Vagina (tissue), 2 donors: ENCODE measurements around the gene NIPAL3. TPM values are rescaled to one million over a fixed set of nuclear protein-coding genes. Genes with fewer than 3 reads are reported as not detected.

Experiments
- DNase-seq, 2 donors: peaks; one replicate each; pipeline ENCODE4 v3.0.0-alpha.2; 2017; ENCODE audit errors: extremely low spot score in 2 of 2
- H3K27ac ChIP-seq: fragments of 200-600 bp; sonication (generic); one replicate; pipeline ENCODE4 v1.5.1; 2019
- H3K27me3 ChIP-seq: fragments of 200-600 bp; sonication (generic); one replicate; pipeline ENCODE4 v1.5.1; 2019
- H3K36me3 ChIP-seq, 2 donors: fragments of 200-600 bp; sonication (generic); one replicate each; pipeline ENCODE4 v1.5.1; 2017 to 2019
- H3K4me1 ChIP-seq: fragments of 200-600 bp; sonication (generic); one replicate; pipeline ENCODE4 v1.5.1; 2019
- H3K4me3 ChIP-seq, 2 donors: fragments of 200-600 bp; sonication (generic); 1 replicate in 1 of 2; 2 replicates in 1 of 2; pipeline ENCODE4 v1.5.1; 2016 to 2019
- H3K9me3 ChIP-seq: fragments of 200-600 bp; sonication (generic); one replicate; pipeline ENCODE4 v1.5.1; 2019
- CTCF ChIP-seq, 3 experiments: fragments of 450-650 bp in 2 of 3; fragments of 200-600 bp in 1 of 3; sonication (generic) in 1 of 3; IDR thresholded peaks; one replicate each; pipeline ENCODE4 v1.5.1; 2017 to 2019; ENCODE audit warnings: antibody characterized with exemption in 3 of 3, mild to moderate bottlenecking in 2 of 3, moderate library complexity in 2 of 3
- POLR2A ChIP-seq, 2 donors: fragments of 450-650 bp; IDR thresholded peaks; one replicate each; pipeline ENCODE4 v1.6.1; 2017; ENCODE audit warnings: antibody characterized with exemption in 2 of 2, mild to moderate bottlenecking in 2 of 2, moderate library complexity in 2 of 2
- POLR2AphosphoS5 ChIP-seq, 2 donors: sonication (generic); formaldehyde crosslinking; IDR thresholded peaks; one replicate each; pipeline ENCODE4 v1.9.0; 2017; ENCODE audit warnings: antibody characterized with exemption in 2 of 2, mild to moderate bottlenecking in 2 of 2, low read depth in 1 of 2; ENCODE audit not compliant: insufficient read depth in 1 of 2
- intact Hi-C: fragments of 100-400 bp; cut with DNase I; formaldehyde crosslinking; loops from one replicate; pipeline ENCODE4 v1.15.1; 2023
- total RNA-seq: library from RNA; depleted of rRNA; stranded (reverse); fragments of >200 nt; gene quantifications from one replicate; pipeline ENCODE4 v1.2.3, GENCODE V29; 2016

Gene NIPAL3
- total RNA-seq, 1 donor from 2014 or later: 21.1 TPM

GRCh38 chr1:24382165-24382577, 33.4 kb upstream of the NIPAL3 start:
- no peak overlapping the region for H3K27ac ChIP-seq
- H3K4me3 ChIP-seq: no peak overlapping the region
- intact Hi-C loops: no loop called here
- no peaks in the 10 kb centered on the region for H3K9me3 ChIP-seq
- peak; percentile 67 to 72 for DNase-seq
- TF ChIP-seq POLR2AphosphoS5 (IDR thresholded peaks at IDR 0.05; ENCODE audit: insufficient read depth in 1 of 2, low read depth in 1 of 2) (peak in 1 of 2 donors; percentile 27), POLR2A (IDR thresholded peaks at IDR 0.05) (no peak)
- no peaks in the 10 kb centered on the region for H3K27me3 ChIP-seq
- H3K4me1 ChIP-seq: peaks cover 46% of the 10 kb centered on the region
- H3K36me3 ChIP-seq: no peaks in the 10 kb centered on the region

GRCh38 chr1:24383381-24383940, 32.1 kb upstream of the NIPAL3 start:
- intact Hi-C loops: no loop called here
- no peaks in the 10 kb centered on the region for H3K9me3 ChIP-seq
- DNase-seq: no peak
- H3K27me3 ChIP-seq: no peaks in the 10 kb centered on the region
- no peak for TF ChIP-seq POLR2AphosphoS5 (IDR thresholded peaks at IDR 0.05; ENCODE audit: insufficient read depth in 1 of 2, low read depth in 1 of 2)
- TF ChIP-seq CTCF (IDR thresholded peaks at IDR 0.05): no peak
- no peak for TF ChIP-seq POLR2A (IDR thresholded peaks at IDR 0.05)
- H3K4me1 ChIP-seq: peaks cover 46% of the 10 kb centered on the region
- peak overlapping the region; percentile 55 for H3K27ac ChIP-seq
- H3K36me3 ChIP-seq: no peaks in the 10 kb centered on the region
- no peak overlapping the region for H3K4me3 ChIP-seq

DNA sequence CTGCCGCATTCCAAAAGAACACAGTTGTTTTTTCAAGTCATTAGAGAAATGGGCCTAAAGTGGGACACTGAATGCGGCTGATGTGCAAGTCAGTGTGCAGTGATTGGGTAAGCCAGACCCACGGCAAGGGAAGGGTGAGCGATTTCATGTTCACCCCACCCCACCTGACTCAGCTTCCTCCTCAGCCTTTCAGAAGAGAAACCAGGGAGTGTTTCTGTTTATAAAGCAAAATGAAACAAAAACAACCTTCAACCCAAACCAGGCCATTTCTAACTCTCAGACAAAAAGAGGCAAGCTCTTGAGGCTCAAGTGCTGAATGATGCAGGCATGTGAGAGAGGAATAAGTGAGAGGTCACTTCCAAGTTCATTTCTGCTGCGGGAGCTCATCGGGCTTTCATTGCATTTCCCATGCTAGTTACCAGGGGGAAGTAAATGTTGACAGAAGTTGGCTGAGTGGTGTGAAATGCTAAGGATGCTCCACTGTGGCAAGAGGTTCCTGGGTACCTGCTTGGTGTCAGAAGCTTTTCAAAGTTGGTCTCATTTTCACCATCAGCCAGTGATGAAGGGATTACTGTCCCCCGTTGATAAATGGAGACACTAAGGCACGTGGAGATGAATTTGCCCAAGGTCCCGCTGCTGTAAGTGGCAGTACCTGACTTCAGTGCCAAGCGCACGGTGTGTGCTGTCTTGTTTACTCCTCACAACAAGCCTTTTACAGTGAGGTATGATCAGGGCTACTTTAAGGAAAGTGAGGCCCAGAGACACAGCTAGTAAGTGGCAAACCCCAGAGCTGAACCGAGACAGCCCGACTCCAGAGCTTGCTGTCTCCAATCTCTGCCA, 31.1 kb upstream of the NIPAL3 start:
- no peak overlapping the region for H3K4me3 ChIP-seq
- intact Hi-C loops: no loop called here
- H3K4me1 ChIP-seq: peaks cover 46% of the 10 kb centered on the region
- no peaks in the 10 kb centered on the region for H3K36me3 ChIP-seq
- no peaks in the 10 kb centered on the region for H3K9me3 ChIP-seq
- peak overlapping the region; percentile 55 for H3K27ac ChIP-seq
- peak in 1 of 2 donors; percentile 69 for DNase-seq
- no peak for TF ChIP-seq CTCF (IDR thresholded peaks at IDR 0.05)
- peak in 1 of 2 donors; percentile 5 for TF ChIP-seq POLR2AphosphoS5 (IDR thresholded peaks at IDR 0.05; ENCODE audit: insufficient read depth in 1 of 2, low read depth in 1 of 2)
- TF ChIP-seq POLR2A (IDR thresholded peaks at IDR 0.05): no peak
- H3K27me3 ChIP-seq: no peaks in the 10 kb centered on the region

GRCh38 chr1:24385160-24385940, 30.3 kb upstream of the NIPAL3 start:
- DNase-seq: peak in 1 of 2 donors; percentile 72

More at GRCh38 chr1:24385160-24385940, 30.3 kb upstream of the NIPAL3 start:
- intact Hi-C loops: no loop called here
- TF ChIP-seq CTCF (IDR thresholded peaks at IDR 0.05): no peak
- no peak for TF ChIP-seq POLR2A (IDR thresholded peaks at IDR 0.05)
- no peak for TF ChIP-seq POLR2AphosphoS5 (IDR thresholded peaks at IDR 0.05; ENCODE audit: insufficient read depth in 1 of 2, low read depth in 1 of 2)
- Histone ChIP-seq H3K4me3 (no peak overlapping the region), H3K27me3 (no peaks in the 10 kb centered on the region), H3K4me1 (peaks cover 41% of the 10 kb centered on the region), H3K9me3 (no peaks in the 10 kb centered on the region), H3K27ac (peak overlapping the region; percentile 55), H3K36me3 (no peaks in the 10 kb centered on the region)
